Measurements from ENCODE around the gene BCKDHB. TPM values are rescaled to one million over a fixed set of nuclear protein-coding genes. Genes with fewer than 3 reads are reported as not detected.

Gene BCKDHB
- 43.3 TPM for total RNA-seq

DNA sequence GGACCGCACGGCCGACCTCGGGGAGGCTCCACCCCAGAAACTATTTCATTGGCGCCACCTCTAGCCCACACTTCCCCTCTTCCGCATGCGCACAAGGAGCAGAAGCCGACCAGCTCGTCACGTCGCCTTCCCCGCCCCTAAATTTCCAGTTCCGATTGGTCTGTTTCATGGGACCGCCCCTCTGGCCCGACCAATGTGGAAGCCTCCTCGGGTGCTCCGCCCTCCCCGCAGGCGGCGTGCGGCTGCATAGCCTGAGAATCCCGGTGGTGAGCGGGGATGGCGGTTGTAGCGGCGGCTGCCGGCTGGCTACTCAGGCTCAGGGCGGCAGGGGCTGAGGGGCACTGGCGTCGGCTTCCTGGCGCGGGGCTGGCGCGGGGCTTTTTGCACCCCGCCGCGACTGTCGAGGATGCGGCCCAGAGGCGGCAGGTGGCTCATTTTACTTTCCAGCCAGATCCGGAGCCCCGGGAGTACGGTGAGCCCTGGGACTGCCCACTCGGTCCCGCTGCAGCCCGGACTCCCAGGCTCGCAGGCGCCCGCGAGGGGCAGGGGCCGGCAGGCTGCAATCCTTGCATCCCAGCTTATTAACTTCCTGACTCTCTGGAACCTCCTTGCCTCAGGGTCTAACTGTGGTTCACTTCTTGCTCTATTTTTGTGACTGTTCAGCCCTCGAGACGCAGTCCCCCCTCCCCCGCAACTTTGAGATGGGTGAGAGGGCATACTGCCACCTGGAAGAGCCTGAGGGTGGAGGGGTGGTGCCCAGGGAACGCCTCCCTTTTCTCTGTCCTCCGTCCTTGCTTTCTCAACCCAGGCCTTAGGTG lies at the start of gene BCKDHB:
BCKDHB (plus strand) TSS at position 254 of the 818 bp plus-strand sequence; CDS start at position 277, 23 bp downstream.

Other genes with a start within 250 kb of the BCKDHB start
- gene ELOVL4, start 159.1 kb upstream of the BCKDHB start, total RNA-seq, result 35.3 TPM
- gene TTK, start 102.0 kb upstream of the BCKDHB start, total RNA-seq, result 11.9 TPM

Data from camera-type eye (tissue), 1 donor.